GM19035 (cell line): ENCODE data around the gene TMEM178B.

Source experiments
- ATAC-seq: cut with Tn5 transposase; IDR thresholded peaks from one replicate; pipeline ENCODE4 v1.9.1; 2021; ENCODE audit not compliant: unreplicated experiment

TMEM178B gene

DNA sequence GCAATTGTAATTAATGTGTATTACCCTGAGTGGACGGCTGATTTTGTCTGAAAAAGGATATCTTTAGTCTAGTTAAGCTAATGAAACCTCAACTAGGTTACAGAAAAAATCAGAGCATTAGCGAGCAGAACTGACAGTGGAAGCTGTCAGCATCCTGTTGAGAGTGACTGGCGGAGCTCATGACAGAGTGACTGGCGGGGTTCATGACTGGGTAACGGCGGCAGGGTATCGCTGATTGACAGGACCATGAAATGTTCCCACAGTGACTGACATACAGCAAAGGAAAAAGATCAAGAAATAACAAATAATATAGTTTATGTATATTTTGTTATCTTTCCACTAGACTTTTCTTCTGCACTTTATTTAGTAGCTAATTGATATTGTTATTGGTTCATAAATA is 274.9 kb downstream of the TMEM178B start:
- ATAC-seq = no peak

DNA sequence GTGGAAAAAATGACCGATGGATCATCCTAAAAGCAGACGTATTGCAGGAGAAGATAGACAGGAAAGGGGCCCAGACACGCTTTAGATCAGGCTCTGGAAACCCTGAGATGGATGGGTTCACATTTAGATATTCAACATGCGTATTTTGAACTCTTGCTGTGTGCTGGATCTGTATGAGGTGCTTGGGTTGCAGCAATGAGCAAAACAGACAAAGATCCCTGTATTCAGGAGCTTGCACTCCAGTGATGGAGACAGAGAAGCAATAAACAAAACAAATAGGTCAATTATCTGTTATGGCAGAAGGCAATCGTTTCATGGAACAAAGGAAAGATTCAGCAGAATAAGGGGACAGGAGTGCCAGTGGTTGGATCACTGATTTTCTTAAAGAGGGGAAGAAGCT is 275.5 kb downstream of the TMEM178B start:
- no peak for ATAC-seq

DNA sequence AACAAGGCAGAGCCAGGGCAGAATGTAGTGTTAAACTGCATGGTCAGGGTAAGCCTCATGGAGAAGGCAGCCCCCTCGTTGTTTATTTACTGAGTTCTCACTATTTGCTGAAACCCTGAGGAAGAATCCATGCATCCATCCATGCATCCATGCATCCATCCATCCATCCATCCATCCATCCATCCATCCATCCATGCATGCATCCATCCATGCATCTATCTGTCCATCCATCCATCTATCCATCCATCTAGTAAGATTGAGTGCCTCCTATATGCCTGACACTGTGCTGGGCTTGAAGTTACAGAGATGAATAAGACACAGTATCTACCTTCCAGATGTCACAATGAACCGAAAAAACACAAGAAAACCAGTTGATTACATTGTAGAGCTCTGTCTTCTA is 275.9 kb downstream of the TMEM178B start:
- ATAC-seq = no peak

DNA sequence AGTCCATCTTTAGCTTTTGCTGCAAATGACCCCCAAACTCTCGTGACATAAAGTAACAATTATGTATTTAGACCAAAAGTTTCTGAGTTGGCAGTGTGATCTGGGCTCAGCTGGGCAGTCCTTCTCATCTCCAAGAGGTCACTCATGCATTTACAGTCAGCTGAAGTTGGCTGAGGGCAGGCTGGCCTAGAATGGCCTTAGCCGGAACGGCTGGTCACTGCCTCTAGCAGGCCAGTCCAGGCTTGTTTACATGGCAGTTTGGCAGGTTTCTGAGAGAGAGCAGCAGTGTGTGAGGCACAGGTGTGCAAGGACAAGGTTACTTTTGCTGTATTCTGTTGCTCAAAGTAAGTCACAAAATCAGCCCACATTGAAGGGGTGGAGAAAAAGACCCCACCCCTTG is 277.3 kb downstream of the TMEM178B start:
- ATAC-seq = no peak

GRCh38 chr7:141352955-141353354 is 279.1 kb downstream of the TMEM178B start:
- no peak for ATAC-seq

GRCh38 chr7:141354251-141354650 is 280.4 kb downstream of the TMEM178B start:
- ATAC-seq = no peak

GRCh38 chr7:141355032-141355431 is 281.2 kb downstream of the TMEM178B start:
- no peak for ATAC-seq

GRCh38 chr7:141356161-141356560 is 282.3 kb downstream of the TMEM178B start:
- ATAC-seq = no peak

DNA sequence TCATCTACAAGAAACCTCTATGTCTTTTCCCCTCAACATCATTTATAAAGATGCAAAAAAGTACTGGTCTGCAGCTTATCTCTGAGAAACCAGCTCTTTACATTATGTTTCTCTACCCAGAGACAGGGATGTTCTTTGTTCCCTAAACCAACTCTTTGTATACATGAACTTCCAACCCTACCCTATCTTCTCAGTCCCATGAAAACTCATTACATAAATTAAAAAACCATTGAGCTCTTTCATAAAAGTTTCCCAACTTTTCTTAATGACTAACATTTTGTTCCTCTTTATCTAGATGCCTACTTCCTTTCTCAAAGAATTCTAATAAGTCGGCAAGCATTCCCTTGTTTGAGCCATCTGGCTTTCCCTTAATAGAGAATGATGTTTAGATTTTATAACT is 284.5 kb downstream of the TMEM178B start:
- ATAC-seq = no peak

DNA sequence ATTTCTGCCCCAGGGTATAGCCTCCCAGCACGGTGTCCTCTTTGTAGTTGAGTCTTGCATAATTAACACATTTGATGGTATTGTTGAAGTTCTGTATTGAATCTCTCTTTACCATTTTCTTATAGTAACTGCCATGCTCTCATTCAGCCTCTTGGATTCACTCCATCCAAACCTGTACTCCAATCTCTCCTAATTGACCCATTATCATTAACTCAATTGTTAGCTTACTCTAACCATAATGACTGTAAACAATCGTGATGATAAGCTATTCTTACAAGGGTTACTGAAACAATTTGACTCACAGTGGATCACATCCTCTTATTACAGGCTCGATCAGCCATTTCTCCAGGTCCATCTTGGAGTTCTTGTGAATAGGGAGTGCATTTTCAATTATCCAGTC is 285.4 kb downstream of the TMEM178B start:
- no peak for ATAC-seq

- no peak for ATAC-seq
Measured at GRCh38 chr7:141359740-141360415, 286.0 kb downstream of the TMEM178B start.

- no peak for ATAC-seq
Measured at GRCh38 chr7:141360416-141360760, 286.5 kb downstream of the TMEM178B start.

DNA sequence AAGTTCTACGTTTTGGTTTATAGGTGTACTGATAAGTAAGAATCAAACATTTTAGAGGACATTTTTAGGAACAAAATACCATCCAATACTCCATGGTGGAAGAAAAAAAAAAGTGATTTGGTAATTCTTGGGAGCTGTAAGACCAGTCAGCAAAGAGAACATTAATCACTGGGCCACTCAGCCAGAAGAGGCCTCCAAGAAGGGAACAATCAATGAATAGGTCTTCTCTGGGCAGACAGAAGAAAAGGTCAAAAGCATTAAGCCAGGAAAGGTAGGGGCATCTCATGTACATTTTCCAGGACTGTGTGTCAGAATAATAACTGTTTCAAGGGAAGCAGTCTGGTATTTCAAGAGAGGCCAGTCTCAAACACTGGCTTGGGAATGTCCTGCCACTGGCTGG is 286.9 kb downstream of the TMEM178B start:
- ATAC-seq = no peak

- no peak for ATAC-seq
Measured at GRCh38 chr7:141361479-141361878, 287.6 kb downstream of the TMEM178B start.

- ATAC-seq = no peak
Measured at GRCh38 chr7:141361960-141362359, 288.1 kb downstream of the TMEM178B start.

DNA sequence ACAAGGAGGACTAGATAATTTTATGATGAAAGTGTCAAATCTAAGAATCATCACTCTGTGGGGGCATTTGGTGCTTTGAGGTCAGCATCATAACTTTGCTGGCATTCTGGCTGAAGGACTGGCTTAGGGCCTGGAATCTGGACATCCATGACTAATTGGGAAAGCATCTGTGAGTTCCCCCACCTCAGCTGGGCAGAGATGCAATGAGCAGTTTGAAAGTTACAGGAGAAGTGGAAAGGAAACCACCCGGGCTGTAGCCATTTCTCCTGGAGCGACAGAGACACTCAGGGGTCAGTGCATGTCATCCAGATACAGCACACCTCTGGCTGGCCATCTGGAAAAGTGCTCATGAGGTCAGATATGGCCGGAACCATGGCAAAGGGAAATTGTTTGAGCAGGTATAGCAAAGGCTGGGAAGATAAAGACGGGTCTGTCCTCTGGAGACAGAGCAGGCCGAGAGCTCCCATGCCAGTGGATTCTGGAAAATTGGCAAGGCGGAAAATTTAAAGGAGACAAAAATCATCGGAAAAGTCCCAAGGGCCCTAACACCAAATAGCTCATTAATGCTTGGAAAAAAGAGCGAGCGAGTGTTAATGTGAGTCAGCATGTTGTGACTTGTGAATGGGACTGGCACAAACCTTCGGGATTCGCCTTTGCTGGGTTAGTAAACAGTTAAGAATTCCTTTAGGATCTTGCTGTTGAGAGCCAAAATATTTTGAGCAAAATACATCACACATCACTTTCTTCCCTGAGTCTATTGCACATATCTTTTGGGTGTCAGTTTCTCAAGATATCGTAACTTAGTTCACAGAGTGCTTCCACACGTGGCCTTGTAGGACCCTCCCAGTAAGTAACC is 288.9 kb downstream of the TMEM178B start:
- ATAC-seq = no peak

- ATAC-seq = no peak
Measured at GRCh38 chr7:141363748-141364147, 289.9 kb downstream of the TMEM178B start.

DNA sequence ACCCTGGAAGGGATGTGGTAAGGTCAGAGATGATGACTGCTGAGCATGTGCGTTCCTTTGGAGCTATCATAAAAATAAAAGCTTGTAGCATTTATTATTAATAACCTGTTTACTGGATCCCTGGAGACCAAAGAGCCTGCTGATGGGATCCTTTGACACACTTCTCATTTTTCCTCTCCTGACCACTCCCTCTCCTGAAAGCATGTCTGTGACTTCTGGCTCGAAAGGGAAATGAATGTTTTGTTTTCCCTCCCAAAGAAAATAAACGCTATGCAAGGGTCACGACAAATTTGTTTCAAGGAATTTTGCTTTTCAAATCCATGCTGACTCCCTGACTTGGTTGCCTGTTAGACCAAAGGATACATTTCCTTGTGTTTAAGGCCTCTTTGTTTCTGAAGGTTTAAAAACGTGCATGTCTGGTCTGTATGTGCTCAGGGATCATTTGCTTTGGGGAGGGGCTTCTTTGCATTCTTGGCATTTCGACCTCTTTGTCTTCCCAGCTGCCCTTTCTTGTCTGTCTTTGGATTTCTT is 292.3 kb downstream of the TMEM178B start:
- no peak for ATAC-seq

DNA sequence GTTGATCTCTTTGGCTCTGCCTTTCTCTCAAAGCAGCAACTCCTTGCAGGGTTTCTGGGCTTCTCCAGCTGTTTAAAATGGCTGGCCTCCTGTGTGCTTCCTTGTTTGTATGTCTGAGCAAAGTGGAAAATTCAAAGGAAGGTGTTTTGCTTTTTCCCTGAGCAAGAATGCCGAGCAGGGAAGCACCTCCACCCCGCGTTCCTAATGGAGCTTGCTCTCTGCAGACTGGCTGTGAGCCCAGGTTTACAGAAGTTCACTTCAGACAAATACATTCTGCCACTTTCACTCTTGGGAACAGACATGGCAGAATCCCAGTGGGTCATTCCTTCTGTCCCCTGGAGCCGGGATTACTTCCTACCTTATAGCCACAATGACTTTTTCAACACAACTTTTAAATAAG is 295.6 kb downstream of the TMEM178B start:
- ATAC-seq = no peak

GRCh38 chr7:141370178-141370577 is 296.3 kb downstream of the TMEM178B start:
- no peak for ATAC-seq

GRCh38 chr7:141370650-141371049 is 296.8 kb downstream of the TMEM178B start:
- no peak for ATAC-seq

- ATAC-seq = no peak
Measured at GRCh38 chr7:141374425-141374824, 300.6 kb downstream of the TMEM178B start.
